ENCODE data around the gene STK26. TPM values are rescaled to one million over a fixed set of nuclear protein-coding genes. Genes with fewer than 3 reads are reported as not detected.

The STK26 gene
- total and polyA plus RNA-seq, 2 of the 4 experiments (the other 2 are of a cell fraction), result 0.17 to 0.18 TPM

DNA sequence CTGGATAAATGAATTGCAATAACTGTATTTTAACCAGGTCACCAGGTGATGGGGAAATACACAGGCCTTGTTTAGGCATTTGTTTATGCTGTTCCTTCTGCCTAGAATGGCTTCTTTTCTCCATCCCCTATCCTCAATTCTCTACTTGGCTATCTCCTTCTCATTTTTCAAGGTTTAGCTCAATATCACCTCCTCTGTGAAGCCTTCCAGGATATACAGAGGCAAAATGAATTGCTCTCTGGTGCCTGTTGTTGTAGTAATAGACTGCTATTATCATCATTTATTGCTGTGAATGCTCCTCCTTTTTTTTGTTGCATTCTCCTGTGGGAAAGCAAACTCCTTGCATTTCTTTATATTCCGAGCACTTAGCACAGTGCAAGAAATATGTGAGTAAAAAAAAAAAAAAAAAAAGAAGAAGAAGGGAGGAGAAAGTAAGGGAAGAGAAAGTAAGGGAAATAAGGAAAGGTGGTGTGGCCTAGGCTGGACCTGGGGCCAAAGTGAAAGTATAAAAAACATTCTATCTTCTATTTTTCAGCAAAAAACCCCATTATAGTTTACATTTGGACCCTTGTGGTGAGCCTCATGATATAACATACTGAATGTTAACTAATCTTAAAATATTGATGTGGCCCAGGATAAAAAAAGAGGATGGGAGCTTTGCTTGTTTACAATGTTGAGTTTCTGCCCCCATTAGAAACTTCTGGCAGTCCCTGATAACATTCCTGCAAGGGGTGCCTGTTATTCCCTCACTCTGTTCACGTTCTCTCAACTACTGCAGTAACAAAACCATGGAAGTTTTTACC is 6.3 kb upstream of the STK26 start:
- Histone ChIP-seq H3K79me1 (ENCODE audit: low read depth in 1 of 2, low read length in 2 of 2) (no peaks in the 10 kb centered on the region), H3K27me3 (ENCODE audit: control insufficient read depth, insufficient read depth, low read length) (peaks cover 5% of the 10 kb centered on the region), H2AK5ac (ENCODE audit: low read depth, low read length) (no peak overlapping the region), H4K8ac (ENCODE audit: low read depth in 2 of 2, low read length in 2 of 2) (no peak overlapping the region), H2AFZ (replicated peaks; ENCODE audit: low read length, poor library complexity) (no peak overlapping the region), H3K9me1 (ENCODE audit: insufficient read depth, low read length) (no peaks in the 10 kb centered on the region), H2BK120ac (ENCODE audit: low read depth, low read length) (no peak overlapping the region), H2BK20ac (ENCODE audit: low read depth, low read length) (no peak overlapping the region), H3K4ac (ENCODE audit: low read depth, low read length) (no peak overlapping the region), H4K20me1 (ENCODE audit: insufficient read depth, low read length) (no peaks in the 10 kb centered on the region), H2BK5ac (ENCODE audit: low read depth, low read length, poor library complexity, severe bottlenecking) (no peak overlapping the region), H2AK9ac (replicated peaks; ENCODE audit: low read depth, low read length, poor library complexity) (no peak overlapping the region), H3K4me3 (ENCODE audit: insufficient read depth, low read depth, low read length) (no peak overlapping the region), H3K56ac (ENCODE audit: extremely low read depth, insufficient read depth, low read length) (no peak overlapping the region), H2BK15ac (ENCODE audit: low read depth, low read length) (no peak overlapping the region), H3K4me1 (ENCODE audit: control insufficient read depth, insufficient read depth, low read length) (no peaks in the 10 kb centered on the region), H3K18ac (ENCODE audit: low read depth, low read length) (no peak overlapping the region), H3K4me2 (ENCODE audit: low read depth, low read length) (no peak overlapping the region), H3K36me3 (ENCODE audit: control insufficient read depth, insufficient read depth, low read length) (no peaks in the 10 kb centered on the region), H3K14ac (replicated peaks; ENCODE audit: low read depth, low read length) (no peak overlapping the region), H3K9me3 (ENCODE audit: control insufficient read depth, insufficient read depth, low read length) (no peaks in the 10 kb centered on the region), H4K5ac (ENCODE audit: low read depth, low read length) (no peak overlapping the region), H3K27ac (ENCODE audit: insufficient read depth, low read length) (no peak overlapping the region), H3K23ac (ENCODE audit: low read depth, low read length) (no peak overlapping the region), H3K9ac (ENCODE audit: low read depth, low read length) (no peak overlapping the region), H4K91ac (ENCODE audit: insufficient read depth, low read depth, low read length) (no peak overlapping the region)
- TF ChIP-seq CEBPB (IDR thresholded peaks at IDR 0.05; ENCODE audit: low read depth, low read length), result no peak
- no peak for TF ChIP-seq RCOR1 (IDR thresholded peaks at IDR 0.05; ENCODE audit: insufficient replicate concordance, low read length)
- TF ChIP-seq POLR2A (IDR thresholded peaks at IDR 0.05; ENCODE audit: low read depth, low read length), result no peak
- TF ChIP-seq CHD1 (IDR thresholded peaks at IDR 0.05; ENCODE audit: low read depth, low read length), result no peak
- TF ChIP-seq RAD21 (IDR thresholded peaks at IDR 0.05; ENCODE audit: low read length), result no peak
- TF ChIP-seq BHLHE40 (IDR thresholded peaks at IDR 0.05; ENCODE audit: low read depth, low read length), result no peak
- TF ChIP-seq, protein P1, sequence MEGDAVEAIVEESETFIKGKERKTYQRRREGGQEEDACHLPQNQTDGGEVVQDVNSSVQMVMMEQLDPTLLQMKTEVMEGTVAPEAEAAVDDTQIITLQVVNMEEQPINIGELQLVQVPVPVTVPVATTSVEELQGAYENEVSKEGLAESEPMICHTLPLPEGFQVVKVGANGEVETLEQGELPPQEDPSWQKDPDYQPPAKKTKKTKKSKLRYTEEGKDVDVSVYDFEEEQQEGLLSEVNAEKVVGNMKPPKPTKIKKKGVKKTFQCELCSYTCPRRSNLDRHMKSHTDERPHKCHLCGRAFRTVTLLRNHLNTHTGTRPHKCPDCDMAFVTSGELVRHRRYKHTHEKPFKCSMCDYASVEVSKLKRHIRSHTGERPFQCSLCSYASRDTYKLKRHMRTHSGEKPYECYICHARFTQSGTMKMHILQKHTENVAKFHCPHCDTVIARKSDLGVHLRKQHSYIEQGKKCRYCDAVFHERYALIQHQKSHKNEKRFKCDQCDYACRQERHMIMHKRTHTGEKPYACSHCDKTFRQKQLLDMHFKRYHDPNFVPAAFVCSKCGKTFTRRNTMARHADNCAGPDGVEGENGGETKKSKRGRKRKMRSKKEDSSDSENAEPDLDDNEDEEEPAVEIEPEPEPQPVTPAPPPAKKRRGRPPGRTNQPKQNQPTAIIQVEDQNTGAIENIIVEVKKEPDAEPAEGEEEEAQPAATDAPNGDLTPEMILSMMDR (conservative IDR thresholded peaks at IDR 0.05; ENCODE audit: low read depth, low read length), result no peak
- no peak for TF ChIP-seq FOS (IDR thresholded peaks at IDR 0.05; ENCODE audit: low read depth, low read length)
- TF ChIP-seq, protein P2, sequence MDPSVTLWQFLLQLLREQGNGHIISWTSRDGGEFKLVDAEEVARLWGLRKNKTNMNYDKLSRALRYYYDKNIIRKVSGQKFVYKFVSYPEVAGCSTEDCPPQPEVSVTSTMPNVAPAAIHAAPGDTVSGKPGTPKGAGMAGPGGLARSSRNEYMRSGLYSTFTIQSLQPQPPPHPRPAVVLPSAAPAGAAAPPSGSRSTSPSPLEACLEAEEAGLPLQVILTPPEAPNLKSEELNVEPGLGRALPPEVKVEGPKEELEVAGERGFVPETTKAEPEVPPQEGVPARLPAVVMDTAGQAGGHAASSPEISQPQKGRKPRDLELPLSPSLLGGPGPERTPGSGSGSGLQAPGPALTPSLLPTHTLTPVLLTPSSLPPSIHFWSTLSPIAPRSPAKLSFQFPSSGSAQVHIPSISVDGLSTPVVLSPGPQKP (IDR thresholded peaks at IDR 0.05; ENCODE audit: borderline replicate concordance, low read depth, low read length), result no peak
- no peak for TF ChIP-seq MXI1 (IDR thresholded peaks at IDR 0.05; ENCODE audit: borderline replicate concordance, low read depth, low read length)
- in situ Hi-C loops (cut with MboI; ENCODE audit: low sequenced_read_pairs) (no loop called here), intact Hi-C loops (cut with micrococcal nuclease) (no loop called here), dilution Hi-C loops (cut with HindIII; ENCODE audit: low sequenced_read_pairs, unreplicated experiment) (no loop called here)
- BruUV-seq (replicated peaks), result no TSS peak
- ChIA-PET CTCF (no interaction called here), POLR2A (ENCODE audit: unreplicated experiment) (no interaction called here)
- no peak for DNase-seq
- no CpG with 5 or more reads among the region's 2 CpGs for WGBS, 2 experiments (ENCODE audit: extremely low coverage in 2 of 2, insufficient read length in 1 of 2)
- no peak for ATAC-seq (ENCODE audit: low read depth)
